GM19324 (cell line): ENCODE measurements around the gene ATP4B.

ENCODE experiments used
- ATAC-seq: cut with Tn5 transposase; IDR thresholded peaks from one replicate; pipeline ENCODE4 v1.9.1; 2021; ENCODE audit warnings: mild to moderate bottlenecking, moderate library complexity; ENCODE audit not compliant: unreplicated experiment, low FRiP score

ATP4B gene

GRCh38 chr13:113643593-113643992 is 14.4 kb downstream of the ATP4B start:
- no peak for ATAC-seq

DNA sequence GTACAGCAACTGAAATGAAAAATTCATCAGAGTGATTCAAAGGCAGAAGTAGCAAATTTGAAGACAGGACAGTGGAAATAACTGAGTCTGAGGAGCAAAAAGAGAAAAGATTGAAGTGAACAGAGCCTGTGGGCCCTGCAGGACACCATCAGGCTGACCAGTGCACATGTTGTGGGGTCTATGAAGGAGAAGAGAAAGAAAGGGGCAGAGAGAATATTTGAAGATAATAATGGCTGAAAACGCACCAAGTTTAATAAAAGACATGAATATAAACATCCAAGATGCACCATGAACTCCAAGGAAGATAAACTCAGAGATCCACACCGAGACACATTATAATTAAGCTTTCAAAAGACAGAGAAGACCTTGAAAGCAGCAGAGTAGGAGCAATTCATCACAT is 15.4 kb downstream of the ATP4B start:
- ATAC-seq, result no peak

- no peak for ATAC-seq
Measured at GRCh38 chr13:113641426-113641825, 16.6 kb downstream of the ATP4B start.

DNA sequence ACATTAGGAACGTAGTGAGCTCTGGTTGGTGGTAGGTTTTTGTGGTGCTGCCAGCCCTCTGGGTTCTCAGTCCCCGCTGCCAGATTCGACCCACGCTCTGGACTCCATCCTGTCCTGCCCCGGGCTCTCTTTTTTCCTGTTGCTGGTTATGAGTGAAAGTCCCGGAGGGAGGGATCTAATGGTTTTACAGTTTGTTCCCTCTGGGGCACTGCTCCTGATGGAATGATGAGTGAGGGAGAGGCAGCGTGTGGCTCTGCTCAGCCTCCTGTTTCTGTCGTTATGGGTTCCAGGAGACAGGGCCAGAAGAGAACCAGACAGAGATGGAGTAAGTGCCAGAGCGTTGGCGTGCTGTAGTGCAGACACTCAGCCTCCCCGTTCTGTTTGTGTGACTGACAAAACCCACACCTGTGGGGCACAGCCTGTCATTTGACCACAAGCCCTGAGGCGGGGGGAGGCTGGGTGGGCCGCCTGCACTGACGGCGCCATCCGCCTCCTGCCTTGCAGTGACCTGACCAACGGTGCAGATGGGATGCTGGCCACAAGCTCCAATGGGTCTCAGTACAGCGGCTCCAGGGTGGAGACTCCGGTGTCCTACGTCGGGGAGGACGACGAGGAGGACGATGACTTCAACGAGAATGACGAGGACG is 18.3 kb downstream of the ATP4B start:
- no peak for ATAC-seq

- no peak for ATAC-seq
Measured at GRCh38 chr13:113638806-113639205, 19.2 kb downstream of the ATP4B start.

DNA sequence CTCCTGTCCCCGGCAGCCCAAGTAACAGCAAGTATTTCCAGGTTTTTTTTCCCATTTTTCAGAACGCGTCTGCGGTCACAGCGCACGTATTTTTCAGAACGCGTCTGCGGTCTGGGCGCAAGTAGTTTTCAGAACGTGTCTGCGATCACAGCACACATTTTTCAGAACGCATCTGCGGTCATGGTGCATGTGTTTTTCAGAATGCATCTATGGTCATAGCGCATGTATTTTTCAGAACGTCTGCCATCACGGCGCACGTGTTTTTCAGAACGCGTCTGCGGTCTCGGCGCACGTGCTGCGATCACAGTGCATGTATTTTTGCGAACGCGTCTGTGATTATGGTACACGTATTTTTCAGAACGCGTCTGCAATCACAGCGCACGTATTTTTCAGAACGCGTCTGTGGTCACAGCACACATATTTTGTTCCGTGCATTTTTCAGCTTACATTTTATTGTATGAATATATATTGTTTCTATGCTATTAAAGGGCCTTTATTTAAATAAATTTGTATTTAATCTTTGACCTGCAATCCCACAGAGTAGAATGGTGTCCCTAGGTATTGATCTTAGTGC is 19.7 kb downstream of the ATP4B start:
- ATAC-seq, result no peak

DNA sequence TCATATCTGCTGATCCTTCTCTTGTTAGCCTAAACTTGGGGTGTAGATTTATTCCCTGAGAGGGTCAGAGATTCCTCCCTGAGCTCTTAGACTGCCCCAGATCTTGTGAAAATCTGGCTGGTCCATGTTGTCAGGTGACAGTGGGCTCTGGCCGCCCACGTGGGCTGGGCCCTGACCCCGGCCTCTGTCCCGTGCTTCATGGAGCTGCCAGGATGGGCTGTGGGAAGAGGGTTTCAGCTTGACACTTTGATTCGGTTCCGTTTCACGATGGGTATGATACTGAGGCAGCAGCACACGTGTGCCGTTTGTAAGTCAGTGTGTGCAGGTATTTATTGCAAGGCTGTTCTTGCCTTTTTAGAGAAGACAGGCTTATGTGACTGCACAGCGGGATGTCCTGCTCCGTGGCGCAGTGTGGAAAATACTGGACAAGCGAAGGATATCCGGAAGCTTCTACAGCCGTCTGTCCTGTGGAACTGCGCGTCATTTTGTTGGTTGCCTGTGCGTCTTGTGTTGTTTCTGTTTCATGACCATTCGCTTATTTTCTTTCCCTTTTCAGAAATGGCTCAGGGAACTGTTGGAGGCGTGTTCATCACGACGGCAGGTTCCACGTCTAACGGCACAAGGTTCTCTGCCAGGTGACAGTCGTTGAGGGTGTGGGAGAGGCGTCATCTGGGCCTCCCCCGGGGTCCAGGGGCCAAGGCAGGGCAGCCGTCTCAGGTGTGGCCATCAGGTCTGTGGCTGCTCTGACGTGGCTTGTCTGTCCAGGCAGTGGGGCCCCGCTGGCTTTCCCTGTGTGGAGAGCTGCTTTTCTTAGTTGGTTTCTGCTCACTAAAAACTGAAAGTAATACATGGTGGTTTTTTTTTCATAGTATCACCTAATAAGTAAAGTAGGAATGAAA is 20.5 kb downstream of the ATP4B start:
- no peak for ATAC-seq

- no peak for ATAC-seq
Measured at GRCh38 chr13:113636266-113636963, 21.6 kb downstream of the ATP4B start.

DNA sequence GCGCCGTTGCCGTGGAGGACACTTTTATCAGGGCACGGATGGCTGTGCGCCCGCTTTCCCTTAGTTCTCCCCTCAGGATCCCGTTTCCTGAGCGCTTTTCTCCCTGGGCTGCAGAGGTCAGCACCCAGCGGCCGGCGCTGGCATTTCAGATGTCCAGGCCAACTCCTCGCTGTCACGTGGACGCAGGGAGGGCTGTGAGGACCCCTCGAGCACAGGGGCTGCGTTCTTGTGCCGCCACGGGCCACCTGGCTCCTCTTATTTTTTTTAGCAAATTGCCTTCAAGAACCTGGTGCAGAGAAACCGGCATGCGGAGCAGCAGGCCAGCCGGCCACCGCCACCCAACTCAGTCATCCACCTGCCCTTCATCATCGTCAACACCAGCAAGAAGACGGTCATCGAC is 22.3 kb downstream of the ATP4B start:
- ATAC-seq, result no peak

- ATAC-seq, result no peak
Measured at GRCh38 chr13:113635048-113635420, 23.0 kb downstream of the ATP4B start.

- ATAC-seq, result no peak
Measured at GRCh38 chr13:113634279-113635047, 23.5 kb downstream of the ATP4B start.

DNA sequence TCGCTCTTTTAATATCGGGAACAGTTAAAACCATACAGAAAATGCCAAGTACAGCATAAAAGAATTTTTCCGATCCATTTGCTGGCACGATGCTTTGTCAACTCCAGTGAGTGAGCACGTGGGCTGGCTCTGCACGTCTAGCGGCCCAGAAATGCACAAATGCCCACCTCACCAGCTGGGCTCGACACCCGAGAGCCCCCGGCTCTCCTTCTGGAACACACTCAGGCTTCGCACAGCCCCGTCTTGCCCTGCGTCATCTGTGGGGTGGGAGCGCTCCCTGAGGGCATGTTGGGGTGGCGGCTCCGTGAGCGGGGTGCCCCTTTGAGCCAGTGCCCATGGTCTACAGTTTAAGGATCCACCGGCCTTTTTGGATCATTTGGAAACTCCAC is 24.5 kb downstream of the ATP4B start:
- no peak for ATAC-seq

GRCh38 chr13:113632706-113633484 is 25.1 kb downstream of the ATP4B start:
- no peak for ATAC-seq

DNA sequence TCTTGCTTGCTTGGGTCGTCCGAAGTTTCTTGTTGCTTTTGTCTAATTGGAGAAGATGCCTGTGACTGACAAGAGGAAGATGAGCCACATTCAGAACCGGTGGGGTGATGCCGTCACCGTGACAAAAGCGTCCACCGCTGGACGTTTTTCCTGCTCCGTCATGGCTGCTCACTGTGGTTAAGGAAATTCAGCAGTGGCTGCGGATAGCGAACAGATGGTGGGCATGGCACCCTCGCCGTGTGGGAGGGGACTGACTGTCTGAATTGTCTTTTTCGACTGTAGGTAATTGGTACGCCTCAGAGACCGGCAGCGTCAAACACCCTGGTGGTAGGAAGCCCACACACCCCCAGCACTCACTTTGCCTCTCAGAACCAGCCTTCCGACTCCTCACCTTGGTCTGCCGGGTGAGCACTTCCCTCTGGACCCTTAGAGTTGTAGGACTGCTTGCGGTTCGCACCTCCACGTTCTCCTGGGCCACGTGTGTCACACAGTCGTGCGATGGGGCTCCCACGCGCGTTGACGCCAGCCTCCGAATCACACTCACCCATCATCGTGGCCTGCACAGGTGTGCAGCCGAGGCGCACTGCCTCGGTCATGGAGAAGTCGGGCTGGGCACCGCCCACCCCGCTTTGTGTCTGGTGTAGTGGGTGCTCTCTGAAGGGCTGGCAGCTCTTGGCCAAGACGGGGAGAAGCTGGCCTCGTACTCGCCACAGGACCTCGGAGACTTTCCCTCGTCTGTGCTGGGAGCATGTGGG is 26.5 kb downstream of the ATP4B start:
- no peak for ATAC-seq

DNA sequence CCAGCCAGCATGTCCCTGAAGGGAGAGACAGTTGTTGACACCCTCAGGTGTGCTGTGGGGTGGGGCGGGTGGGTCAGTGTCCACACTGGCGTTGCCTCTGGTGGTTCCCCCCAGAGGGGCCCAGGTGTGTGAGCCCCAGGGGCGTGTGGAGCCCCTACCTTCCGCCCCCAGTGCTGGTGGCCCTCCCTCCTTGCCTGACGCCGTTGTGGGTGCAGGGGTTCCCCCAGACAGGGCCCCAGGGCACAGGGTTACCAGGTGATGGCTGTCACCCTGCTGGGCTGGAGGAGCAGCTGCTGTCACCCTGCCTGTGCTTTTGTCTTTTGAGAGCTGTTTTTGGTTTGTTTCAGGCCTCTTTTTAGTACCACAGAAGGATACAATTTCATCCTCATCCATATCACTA is 27.2 kb downstream of the ATP4B start:
- ATAC-seq, result no peak

DNA sequence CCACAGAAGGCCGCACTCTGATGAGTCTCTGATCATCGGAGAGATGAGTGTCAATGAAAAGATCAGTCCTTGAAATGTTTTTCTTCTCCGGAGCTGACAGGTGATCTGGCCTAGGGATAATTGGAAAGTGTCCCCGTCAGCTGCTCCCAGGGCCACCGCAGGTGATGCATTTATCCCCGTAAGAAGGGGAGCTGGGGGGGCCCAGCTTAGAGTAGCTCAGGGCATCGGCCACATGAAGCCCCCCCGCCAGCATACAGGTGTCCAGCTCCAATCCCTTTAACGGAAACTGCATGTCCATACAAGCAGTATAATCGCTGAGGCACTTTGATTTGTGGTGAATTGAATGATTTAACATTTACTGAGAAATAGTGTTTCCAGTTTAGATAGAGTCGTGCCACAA is 27.7 kb downstream of the ATP4B start:
- ATAC-seq, result no peak

DNA sequence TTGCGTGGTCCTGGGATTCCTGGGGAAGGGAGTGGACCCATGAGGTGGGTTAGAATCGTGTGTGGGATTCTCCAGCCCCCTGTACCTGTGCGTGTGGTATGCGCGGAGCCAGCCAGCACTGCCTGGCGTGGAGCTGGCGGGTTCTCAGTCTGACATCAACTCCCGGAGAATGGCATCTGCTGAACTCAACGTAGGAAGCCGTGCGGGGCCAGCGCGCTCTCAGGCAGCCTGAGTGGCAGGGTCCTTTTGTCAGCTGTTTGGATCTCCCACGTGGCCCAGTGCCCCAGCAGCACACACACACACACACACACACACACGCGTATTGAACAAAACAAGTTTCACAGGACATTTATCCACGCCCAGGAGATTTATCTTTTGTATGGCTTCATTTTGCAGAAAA is 28.1 kb downstream of the ATP4B start:
- ATAC-seq, result no peak

DNA sequence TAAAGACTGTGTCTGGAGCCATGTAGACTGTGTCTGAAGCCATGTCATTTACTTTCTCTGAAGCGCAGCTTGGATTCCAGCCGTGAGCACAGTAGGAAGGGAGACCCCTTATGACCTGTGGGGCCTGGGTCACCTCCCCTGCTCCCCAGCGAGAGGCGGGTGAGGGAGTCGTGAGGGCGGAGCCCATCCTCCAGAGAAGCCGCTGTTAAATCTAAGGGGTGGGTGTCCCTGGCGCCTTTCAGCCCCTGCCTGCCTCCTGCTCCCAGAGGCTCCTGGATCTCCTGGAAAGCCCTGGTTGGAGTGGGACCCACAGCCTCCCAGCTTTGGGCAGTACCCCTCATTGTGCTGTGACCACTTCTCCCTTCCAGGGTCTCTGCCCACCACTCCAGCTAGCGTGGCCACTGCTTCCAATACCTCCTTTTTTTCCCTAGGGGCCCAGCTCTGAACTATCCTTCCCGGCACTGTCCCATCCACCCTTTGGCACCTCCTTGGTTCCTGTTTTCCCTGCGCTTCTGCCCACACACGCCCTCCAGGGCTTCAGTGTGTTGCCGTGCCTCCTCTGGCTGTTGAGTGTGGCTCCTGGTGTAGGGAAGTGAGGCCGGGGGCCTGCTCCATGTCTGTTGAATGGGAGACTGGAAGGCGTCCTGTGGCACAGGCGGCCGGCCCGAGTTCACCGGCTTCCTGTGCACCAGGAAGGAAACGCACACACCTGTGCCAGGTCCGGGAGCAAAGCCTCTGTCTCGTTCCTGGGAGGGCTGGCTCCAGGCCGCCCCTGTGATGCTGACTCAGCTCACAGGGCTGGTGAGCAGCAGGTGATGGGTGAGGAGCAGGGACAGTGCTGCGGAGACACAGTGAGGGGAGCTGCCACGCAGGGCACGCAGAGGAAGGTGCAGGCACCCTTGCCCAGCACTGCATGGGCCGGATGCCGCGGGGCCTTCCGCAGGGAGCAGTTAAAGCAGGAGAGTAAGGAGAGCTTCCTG is 29.4 kb downstream of the ATP4B start:
- ATAC-seq, result no peak
